Gastroesophageal sphincter (tissue), 4 donors: ENCODE results near the gene AGER. TPM values are rescaled to one million over a fixed set of nuclear protein-coding genes. Genes with fewer than 3 reads are reported as not detected.

ENCODE experiments used
- ATAC-seq: fragments of 150-250 bp; one replicate; pipeline ENCODE4 v1.9.1; 2016; ENCODE audit warnings: mild to moderate bottlenecking, moderate library complexity
- H3K27ac ChIP-seq, 4 donors: fragments of 200-600 bp; sonication (generic) in 3 of 4; 1 replicate in 3 of 4; 2 replicates in 1 of 4; pipeline ENCODE4 v1.5.1; 2016 to 2019
- H3K27me3 ChIP-seq: fragments of 200-600 bp; sonication (generic); one replicate; pipeline ENCODE4 v1.5.1; 2019
- H3K36me3 ChIP-seq, 2 donors: fragments of 200-600 bp; sonication (generic); one replicate each; pipeline ENCODE4 v1.5.1; 2019; ENCODE audit warnings: control low read depth in 1 of 2
- H3K4me1 ChIP-seq, 3 donors: fragments of 200-600 bp; sonication (generic); 1 replicate in 2 of 3; 2 replicates in 1 of 3; pipeline ENCODE4 v1.5.1; 2016 to 2019; ENCODE audit warnings: control low read depth in 2 of 3
- H3K4me3 ChIP-seq, 2 donors: fragments of 200-600 bp; sonication (generic); one replicate each; pipeline ENCODE4 v1.5.1; 2019; ENCODE audit warnings: mild to moderate bottlenecking in 1 of 2, moderate library complexity in 1 of 2
- H3K9me3 ChIP-seq, 3 donors: fragments of 200-600 bp; sonication (generic); one replicate each; pipeline ENCODE4 v1.5.1; 2017 to 2019; ENCODE audit warnings: control low read depth in 2 of 3
- EP300 ChIP-seq: sonication (generic); formaldehyde crosslinking; IDR thresholded peaks from one replicate; pipeline ENCODE4 v1.6.1; 2017; ENCODE audit warnings: antibody characterized with exemption, mild to moderate bottlenecking
- POLR2A ChIP-seq, 2 donors: fragments of 450-650 bp; IDR thresholded peaks; one replicate each; pipeline ENCODE4 v1.6.1; 2017; ENCODE audit warnings: antibody characterized with exemption in 2 of 2, mild to moderate bottlenecking in 2 of 2, moderate library complexity in 1 of 2
- POLR2AphosphoS5 ChIP-seq: sonication (generic); formaldehyde crosslinking; IDR thresholded peaks from one replicate; pipeline ENCODE4 v1.6.1; 2017; ENCODE audit warnings: antibody characterized with exemption
- whole genome bisulfite sequencing, 2 donors: methylation state at CpG; one replicate each; pipeline ENCODE4 v1.1.5; 2018; ENCODE audit warnings: low coverage in 1 of 2; 5-methylcytosine and 5-hydroxymethylcytosine counted together
- total RNA-seq, 4 donors: library from RNA; depleted of rRNA; stranded (reverse); fragments of >200 nt; gene quantifications; one replicate each; pipeline ENCODE4 v1.1.0, GENCODE V29; 2016
- TF ChIP-seq, protein P1 (sequence below), 4 experiments: fragments of 200-600 bp in 2 of 4; fragments of 450-650 bp in 2 of 4; sonication (generic) in 1 of 4; IDR thresholded peaks; one replicate each; pipeline ENCODE4 v1.5.1; 2017 to 2019; ENCODE audit warnings: antibody characterized with exemption in 4 of 4, mild to moderate bottlenecking in 2 of 4, moderate library complexity in 2 of 4

The AGER gene
- total RNA-seq, 4 donors from 2014 or later, result 1.4 to 2.3 (median 1.6) TPM

DNA sequence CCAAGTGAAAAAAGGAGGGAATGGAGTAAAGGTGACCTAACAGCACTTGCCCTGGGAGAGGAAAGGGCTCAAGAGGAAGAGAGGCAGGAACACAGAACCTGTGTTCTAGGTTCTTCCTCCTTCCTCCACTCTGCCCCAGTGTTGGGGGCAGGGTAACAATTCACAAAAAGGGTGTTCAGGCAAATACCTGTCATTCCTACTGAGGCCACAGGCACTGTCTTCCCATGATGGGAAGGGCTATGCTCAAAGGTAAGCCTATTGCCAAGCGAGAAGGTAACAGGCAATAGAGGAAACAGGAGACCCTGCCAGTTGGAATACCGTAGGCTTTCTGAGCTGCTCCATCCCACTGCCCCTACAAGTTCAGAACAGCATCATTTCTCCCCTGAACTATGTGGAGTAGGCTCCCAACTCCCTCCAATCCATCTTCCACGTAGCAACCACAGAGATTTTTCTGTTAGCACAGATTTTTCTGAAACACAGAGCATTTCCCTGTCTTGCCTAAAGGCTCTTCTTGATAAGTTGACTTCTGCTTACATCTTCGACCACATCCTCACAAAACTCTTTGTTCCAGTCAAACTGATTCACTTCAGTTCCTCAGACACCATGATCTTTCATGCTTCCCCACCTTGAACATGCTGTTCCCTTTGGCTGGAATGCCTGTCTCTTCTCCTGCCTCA lies 10.9 kb downstream of the AGER start:
- no peaks in the 10 kb centered on the region for H3K9me3 ChIP-seq
- H3K36me3 ChIP-seq, result peaks cover 0 to 33% of the 10 kb centered on the region in 2 donors
- peaks cover 0 to 47% (median 15%) of the 10 kb centered on the region in 3 donors for H3K4me1 ChIP-seq
- H3K4me3 ChIP-seq, result no peak overlapping the region
- WGBS, 2 donors, result 61 to 75% methylated on average over 3 to 4 of the region's 4 CpGs
- H3K27me3 ChIP-seq, result no peaks in the 10 kb centered on the region
- H3K27ac ChIP-seq, result peak overlapping the region in 3 of 4 donors; percentile 7 to 51 (median 16)
- no peak for ATAC-seq
- TF ChIP-seq POLR2AphosphoS5 (no peak), EP300 (no peak), POLR2A (IDR thresholded peaks at IDR 0.05) (no peak)

- Histone ChIP-seq H3K27me3 (no peaks in the 10 kb centered on the region), H3K4me3 (no peak overlapping the region)
- 95% methylated on average over 3 of the region's 6 CpGs; no CpG with 5 or more reads in 1 of the 2 donors for WGBS, 2 donors
These were observed 12.8 kb downstream of the AGER start for GRCh38 chr6:32171234-32171633.

DNA sequence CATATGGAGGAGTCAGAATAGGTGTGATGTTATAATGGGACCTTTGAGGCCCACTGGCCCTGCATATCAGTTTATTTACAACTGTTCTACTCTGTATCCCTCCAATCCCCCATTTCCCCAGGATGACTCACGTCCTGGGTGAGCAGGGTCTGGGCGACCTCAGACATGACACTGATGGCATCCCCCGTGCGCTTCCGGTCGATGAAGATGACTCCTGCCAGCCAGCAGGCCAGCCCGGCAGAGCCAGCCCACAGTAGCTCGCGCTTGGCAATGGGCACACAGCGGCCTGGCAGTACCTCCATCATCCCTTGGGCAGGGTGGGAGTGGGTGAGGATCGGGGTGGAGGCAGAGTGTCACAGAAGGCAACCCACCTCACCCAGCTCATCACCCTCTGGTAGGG lies 13.8 kb downstream of the AGER start:
- H3K27ac ChIP-seq, result peak overlapping the region in 1 of 4 donors; percentile 74
- WGBS, 2 donors, result 80 to 100% methylated on average over 2 to 4 of the region's 11 CpGs
- peaks cover 0 to 61% of the 10 kb centered on the region in 2 donors for H3K36me3 ChIP-seq

More at GRCh38 chr6:32171234-32171633, 12.8 kb downstream of the AGER start:
- Histone ChIP-seq H3K27ac (peak overlapping the region in 1 of 4 donors; percentile 3), H3K4me1 (peaks cover 0 to 41% (median 8%) of the 10 kb centered on the region in 3 donors), H3K9me3 (no peaks in the 10 kb centered on the region), H3K36me3 (peaks cover 0 to 53% of the 10 kb centered on the region in 2 donors)
- ATAC-seq, result no peak
- TF ChIP-seq EP300 (no peak), POLR2AphosphoS5 (no peak), POLR2A (IDR thresholded peaks at IDR 0.05) (no peak)
- TF ChIP-seq, protein P1, sequence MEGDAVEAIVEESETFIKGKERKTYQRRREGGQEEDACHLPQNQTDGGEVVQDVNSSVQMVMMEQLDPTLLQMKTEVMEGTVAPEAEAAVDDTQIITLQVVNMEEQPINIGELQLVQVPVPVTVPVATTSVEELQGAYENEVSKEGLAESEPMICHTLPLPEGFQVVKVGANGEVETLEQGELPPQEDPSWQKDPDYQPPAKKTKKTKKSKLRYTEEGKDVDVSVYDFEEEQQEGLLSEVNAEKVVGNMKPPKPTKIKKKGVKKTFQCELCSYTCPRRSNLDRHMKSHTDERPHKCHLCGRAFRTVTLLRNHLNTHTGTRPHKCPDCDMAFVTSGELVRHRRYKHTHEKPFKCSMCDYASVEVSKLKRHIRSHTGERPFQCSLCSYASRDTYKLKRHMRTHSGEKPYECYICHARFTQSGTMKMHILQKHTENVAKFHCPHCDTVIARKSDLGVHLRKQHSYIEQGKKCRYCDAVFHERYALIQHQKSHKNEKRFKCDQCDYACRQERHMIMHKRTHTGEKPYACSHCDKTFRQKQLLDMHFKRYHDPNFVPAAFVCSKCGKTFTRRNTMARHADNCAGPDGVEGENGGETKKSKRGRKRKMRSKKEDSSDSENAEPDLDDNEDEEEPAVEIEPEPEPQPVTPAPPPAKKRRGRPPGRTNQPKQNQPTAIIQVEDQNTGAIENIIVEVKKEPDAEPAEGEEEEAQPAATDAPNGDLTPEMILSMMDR (IDR thresholded peaks at IDR 0.05), result no peak

GRCh38 chr6:32168807-32169591 lies 15.1 kb downstream of the AGER start:
- H3K36me3 ChIP-seq, result peaks cover 0 to 74% of the 10 kb centered on the region in 2 donors

More for the DNA sequence above, 13.8 kb downstream of the AGER start:
- no peak for ATAC-seq
- no peak for TF ChIP-seq POLR2A (IDR thresholded peaks at IDR 0.05)
- TF ChIP-seq EP300, result no peak
- TF ChIP-seq, protein P1 (IDR thresholded peaks at IDR 0.05), result no peak
- TF ChIP-seq POLR2AphosphoS5, result no peak
- Histone ChIP-seq H3K4me1 (peaks cover 0 to 37% (median 7%) of the 10 kb centered on the region in 3 donors), H3K4me3 (no peak overlapping the region), H3K9me3 (no peaks in the 10 kb centered on the region), H3K27me3 (no peaks in the 10 kb centered on the region)

DNA sequence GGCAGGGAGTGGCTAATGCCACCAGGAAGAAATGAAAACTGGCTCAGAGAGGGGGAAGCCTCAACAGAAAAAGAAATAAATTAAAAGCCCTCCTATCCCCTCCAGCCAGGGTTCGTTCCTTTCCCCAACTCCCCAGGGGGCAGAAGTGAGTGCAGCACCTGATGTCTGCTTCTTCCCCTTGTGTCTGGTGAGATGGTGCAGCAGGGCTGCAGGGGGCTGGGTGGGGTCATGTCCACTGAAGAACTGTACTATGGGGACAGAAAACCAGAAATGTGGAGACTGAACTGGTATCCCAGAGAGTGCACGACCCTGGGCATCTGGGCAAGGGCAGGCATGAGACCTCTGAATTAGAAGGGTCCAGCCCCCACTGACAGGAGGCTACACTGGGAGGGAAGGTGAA lies 15.7 kb downstream of the AGER start:
- peaks cover 0 to 22% (median 0%) of the 10 kb centered on the region in 3 donors for H3K4me1 ChIP-seq
- H3K36me3 ChIP-seq, result peaks cover 0 to 80% of the 10 kb centered on the region in 2 donors
- 61 to 67% methylated on average over 1 to 2 of the region's 2 CpGs for WGBS, 2 donors
- H3K9me3 ChIP-seq, result no peaks in the 10 kb centered on the region
- TF ChIP-seq, protein P1 (IDR thresholded peaks at IDR 0.05), result no peak
- TF ChIP-seq POLR2AphosphoS5 (no peak), POLR2A (IDR thresholded peaks at IDR 0.05) (no peak), EP300 (no peak)
- H3K27ac ChIP-seq, result peak overlapping the region in 3 of 4 donors; percentile 16 to 74 (median 35)
- no peak for ATAC-seq
- H3K27me3 ChIP-seq, result no peaks in the 10 kb centered on the region
- H3K4me3 ChIP-seq, result no peak overlapping the region

More at GRCh38 chr6:32168807-32169591, 15.1 kb downstream of the AGER start:
- no peaks in the 10 kb centered on the region for H3K27me3 ChIP-seq
- no peak for ATAC-seq
- H3K9me3 ChIP-seq, result no peaks in the 10 kb centered on the region
- H3K4me1 ChIP-seq, result peaks cover 0 to 24% (median 0%) of the 10 kb centered on the region in 3 donors
- H3K4me3 ChIP-seq, result no peak overlapping the region
- WGBS, 2 donors, result 59 to 64% methylated on average over 3 to 4 of the region's 11 CpGs
- H3K27ac ChIP-seq, result peak overlapping the region in 3 of 4 donors; percentile 16 to 74 (median 35)
- TF ChIP-seq, protein P1 (IDR thresholded peaks at IDR 0.05), result no peak
- no peak for TF ChIP-seq POLR2AphosphoS5
- no peak for TF ChIP-seq EP300
- no peak for TF ChIP-seq POLR2A (IDR thresholded peaks at IDR 0.05)
